Activated naive CD4-positive, alpha-beta T cell treated with anti-CD3 and anti-CD28 coated beads for 36 hours (primary cell): ENCODE results near the gene SHC1. TPM values are rescaled to one million over a fixed set of nuclear protein-coding genes. Genes with fewer than 3 reads are reported as not detected.
A peak's percentile ranks its signal among the peaks of the same experiment; 100 is the strongest.

Experiments used
- CTCF ChIA-PET: fragments of 350-600 bp; sonication (Branson Sonifier 250); formaldehyde crosslinking; loops from one replicate; lab custom pipeline; 2021; ENCODE audit warnings: antibody characterized with exemption; lab: Charles Lee
- DNase-seq: peaks from one replicate; pipeline ENCODE4 v3.0.0-alpha.2; 2020
- H3K27ac Mint-ChIP-seq: one replicate; pipeline ENCODE4 v1.8.0; 2021; ENCODE audit warnings: mild to moderate bottlenecking, mixed read lengths
- H3K27me3 Mint-ChIP-seq: one replicate; pipeline ENCODE4 v1.8.0; 2021; ENCODE audit warnings: low read depth, mixed read lengths
- H3K36me3 Mint-ChIP-seq: one replicate; pipeline ENCODE4 v1.8.0; 2021; ENCODE audit warnings: low read depth, mixed read lengths
- H3K4me1 Mint-ChIP-seq: one replicate; pipeline ENCODE4 v1.8.0; 2021; ENCODE audit warnings: low read depth, mixed read lengths
- H3K4me3 Mint-ChIP-seq: one replicate; pipeline ENCODE4 v1.8.0; 2021; ENCODE audit warnings: mild to moderate bottlenecking, moderate library complexity, mixed read lengths
- H3K9me3 Mint-ChIP-seq: one replicate; pipeline ENCODE4 v1.8.0; 2021; ENCODE audit warnings: mixed read lengths
- intact Hi-C: fragments of 100-400 bp; cut with micrococcal nuclease; formaldehyde crosslinking; loops from one replicate; pipeline ENCODE4 v1.15.1; 2023
- total RNA-seq, 2 experiments: library from RNA; stranded (reverse); gene quantifications; one replicate each; pipeline ENCODE4 v1.2.3, GENCODE V29; 2021

The SHC1 gene
- total RNA-seq, 2 experiments from 2014 or later: 35.5 to 40.8 TPM

DNA sequence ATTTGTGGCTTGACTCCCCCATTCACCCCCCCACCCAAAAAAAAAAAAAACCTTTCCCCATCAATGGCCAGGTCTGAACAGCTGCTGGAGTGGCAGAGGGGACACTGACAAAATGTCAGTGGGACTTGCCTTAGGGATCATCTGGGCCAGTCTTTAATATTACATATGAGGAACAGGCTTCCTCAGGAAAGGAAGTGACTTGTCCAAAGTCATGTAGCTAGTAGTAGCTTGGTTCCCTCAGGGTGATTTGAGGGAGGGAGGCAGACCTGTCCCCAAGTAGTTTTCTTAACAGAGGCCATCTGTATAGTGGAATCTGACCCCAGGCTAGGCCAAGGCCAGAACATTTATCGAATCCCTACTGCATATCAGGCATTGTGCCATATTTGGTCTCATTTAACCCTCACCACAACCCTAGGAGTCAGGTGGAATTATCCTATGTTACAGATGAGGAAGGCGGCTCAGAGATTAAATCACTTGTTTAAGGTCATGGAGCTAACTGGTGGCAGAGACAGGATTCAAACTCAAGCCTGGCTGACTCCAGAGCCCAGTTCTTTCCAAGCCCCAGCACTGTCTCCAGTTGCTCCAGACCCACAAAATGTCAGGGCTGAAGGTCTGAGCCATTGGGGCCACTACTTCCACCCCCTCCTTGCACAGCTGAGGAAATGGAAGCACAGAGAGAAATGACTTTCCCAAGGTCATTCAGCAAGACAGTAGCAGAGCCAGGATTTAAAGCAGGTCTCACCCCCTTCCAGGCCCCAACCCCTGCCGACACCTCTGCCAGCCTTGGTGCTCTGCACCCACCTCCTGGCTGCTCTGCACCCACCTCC lies 42.4 kb upstream of the SHC1 start:
- Mint-ChIP-seq H3K4me1 (peaks cover 66% of the 10 kb centered on the region), H3K9me3 (no peaks in the 10 kb centered on the region), H3K27me3 (no peaks in the 10 kb centered on the region), H3K36me3 (peaks cover 55% of the 10 kb centered on the region), H3K27ac (peak overlapping the region; percentile 89), H3K4me3 (peak overlapping the region; percentile 25)
- DNase-seq: no peak
- intact Hi-C loops: no loop called here
- CTCF ChIA-PET: interaction anchor here (0.6 to 2.7 kb wide), 10 partner anchors 10 to 357 kb away, joined by 3 to 9 read pairs (median 3); partner anchors contain the start of gene PBXIP1

- CTCF ChIA-PET: interaction anchor here (0.8 to 2.7 kb wide), 6 partner anchors 9 to 73 kb away, joined by 3 to 9 read pairs (median 3); partner anchors contain the start of gene PBXIP1
- Mint-ChIP-seq H3K4me3 (peak overlapping the region; percentile 97), H3K9me3 (no peaks in the 10 kb centered on the region), H3K4me1 (peaks cover 68% of the 10 kb centered on the region), H3K36me3 (peaks cover 55% of the 10 kb centered on the region), H3K27me3 (no peaks in the 10 kb centered on the region), H3K27ac (peak overlapping the region; percentile 89)
- DNase-seq: peak; percentile 71
- intact Hi-C loops: no loop called here
Measured at GRCh38 chr1:155012026-155012546, 41.5 kb upstream of the SHC1 start.

- Mint-ChIP-seq H3K36me3 (peaks cover 52% of the 10 kb centered on the region), H3K9me3 (no peaks in the 10 kb centered on the region), H3K27ac (peak overlapping the region; percentile 98), H3K4me1 (peaks cover 73% of the 10 kb centered on the region), H3K27me3 (no peaks in the 10 kb centered on the region), H3K4me3 (peak overlapping the region; percentile 97)
- intact Hi-C loops: no loop called here
- no peak for DNase-seq
- CTCF ChIA-PET: interaction anchor here (0.9 to 2.6 kb wide), 2 partner anchors 8 to 12 kb away, joined by 3 to 13 read pairs; no protein-coding TSS in a partner anchor
Measured at GRCh38 chr1:155011437-155012025, 41.0 kb upstream of the SHC1 start.

DNA sequence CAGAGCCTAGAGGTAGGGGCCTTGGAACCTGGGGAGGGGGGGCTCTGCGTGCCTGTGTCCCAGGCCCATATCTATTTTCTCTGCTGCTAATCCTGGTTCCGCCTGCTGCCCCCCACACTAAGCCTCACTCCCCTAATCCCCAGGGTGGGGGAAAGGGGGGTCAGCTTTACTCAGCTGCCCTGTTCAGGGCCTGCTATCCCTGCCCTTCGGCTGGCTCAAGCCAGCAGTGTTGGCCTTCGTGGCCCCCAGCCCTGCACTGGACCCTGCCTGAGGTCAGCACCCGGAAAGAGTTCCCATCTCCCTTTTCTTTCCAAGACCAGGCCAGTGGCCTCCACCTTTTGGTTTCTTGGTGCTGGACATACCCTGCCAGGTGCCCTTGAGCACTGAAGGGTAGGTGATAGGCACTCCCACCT lies 40.5 kb upstream of the SHC1 start:
- H3K27me3 Mint-ChIP-seq: no peaks in the 10 kb centered on the region
- H3K27ac Mint-ChIP-seq: peak overlapping the region; percentile 98
- no peak for DNase-seq
- H3K36me3 Mint-ChIP-seq: peaks cover 47% of the 10 kb centered on the region
- peak overlapping the region; percentile 97 for H3K4me3 Mint-ChIP-seq
- intact Hi-C loops: no loop called here
- no peaks in the 10 kb centered on the region for H3K9me3 Mint-ChIP-seq
- peaks cover 73% of the 10 kb centered on the region for H3K4me1 Mint-ChIP-seq
- CTCF ChIA-PET: interaction anchor here (0.7 to 2.6 kb wide), 4 partner anchors 9 to 40 kb away, joined by 3 to 13 read pairs (median 4); no protein-coding TSS in a partner anchor

GRCh38 chr1:155010211-155010918 lies 39.8 kb upstream of the SHC1 start:
- Mint-ChIP-seq H3K27ac (peak overlapping the region; percentile 98), H3K9me3 (no peaks in the 10 kb centered on the region), H3K27me3 (no peaks in the 10 kb centered on the region), H3K4me1 (peaks cover 73% of the 10 kb centered on the region), H3K36me3 (peaks cover 40% of the 10 kb centered on the region), H3K4me3 (peak overlapping the region; percentile 97)
- DNase-seq: peak; percentile 63
- intact Hi-C loops: loop anchor here (1.0 kb wide), 1 partner anchor 9 kb away; no protein-coding TSS in a partner anchor
- CTCF ChIA-PET: interaction anchor here (0.7 to 2.6 kb wide), 4 partner anchors 9 to 40 kb away, joined by 3 to 13 read pairs (median 4); no protein-coding TSS in a partner anchor

DNA sequence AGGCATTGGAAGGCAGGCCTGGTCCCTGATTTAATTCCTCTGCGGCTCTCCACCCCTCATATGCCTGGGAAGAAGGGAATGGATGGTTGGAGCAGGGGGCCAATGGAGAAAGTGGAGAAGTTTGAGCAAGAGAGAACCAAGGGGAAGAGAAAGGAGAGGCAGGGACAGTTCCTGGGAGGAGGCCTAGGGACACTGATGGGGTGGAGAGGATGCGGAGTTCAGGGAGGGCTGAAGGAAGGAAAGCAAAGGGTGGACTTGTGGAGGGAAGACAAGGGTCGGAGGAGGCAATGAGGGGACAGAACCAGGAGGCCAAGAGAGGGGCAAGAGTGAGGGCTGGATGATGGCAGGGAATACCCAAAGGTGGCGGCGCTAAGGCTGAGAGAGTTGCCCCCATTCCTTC lies 39.2 kb upstream of the SHC1 start:
- CTCF ChIA-PET: interaction anchor here (1.4 to 2.6 kb wide), 2 partner anchors 10 to 52 kb away, joined by 3 to 13 read pairs; no protein-coding TSS in a partner anchor

DNA sequence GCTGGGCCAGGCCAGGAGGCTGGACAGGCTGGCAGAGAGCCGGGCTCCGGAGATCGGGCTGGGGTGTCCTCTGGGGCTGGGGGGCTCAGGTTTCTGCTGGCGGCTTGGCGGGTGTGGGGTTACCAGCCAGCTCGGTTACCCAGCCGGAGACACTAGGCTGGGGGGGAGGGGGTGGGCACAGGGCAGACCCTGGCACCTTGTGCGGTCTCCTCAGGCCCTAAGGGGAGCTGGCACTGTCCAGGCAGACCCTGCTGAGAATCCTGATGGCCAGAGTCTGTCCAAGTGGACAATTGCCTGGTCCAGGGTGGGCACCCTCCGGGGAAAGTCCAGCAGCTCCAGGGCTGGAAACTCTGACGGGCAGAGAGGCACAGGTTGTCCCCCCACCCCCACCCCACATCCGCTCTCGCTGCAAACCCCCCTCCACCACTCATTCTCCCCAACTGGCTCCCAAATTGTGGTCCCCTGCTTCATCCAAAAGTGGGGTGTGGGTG lies 38.7 kb upstream of the SHC1 start:
- peaks cover 74% of the 10 kb centered on the region for H3K4me1 Mint-ChIP-seq
- H3K36me3 Mint-ChIP-seq: peaks cover 40% of the 10 kb centered on the region
- intact Hi-C loops: loop anchor here (1.0 to 10.0 kb wide), 3 partner anchors 8 to 1044 kb away; partner anchors contain the start of genes AQP10, ATP8B2, CREB3L4 and SLC39A1
- CTCF ChIA-PET: interaction anchor here (1.4 to 2.6 kb wide), 2 partner anchors 10 to 52 kb away, joined by 3 to 13 read pairs; no protein-coding TSS in a partner anchor
- peak overlapping the region; percentile 98 for H3K27ac Mint-ChIP-seq
- H3K4me3 Mint-ChIP-seq: peak overlapping the region; percentile 97
- DNase-seq: peak; percentile 73
- H3K9me3 Mint-ChIP-seq: no peaks in the 10 kb centered on the region
- no peaks in the 10 kb centered on the region for H3K27me3 Mint-ChIP-seq

More for the DNA sequence above, 39.2 kb upstream of the SHC1 start:
- peak overlapping the region; percentile 98 for H3K27ac Mint-ChIP-seq
- no peak for DNase-seq
- no peaks in the 10 kb centered on the region for H3K9me3 Mint-ChIP-seq
- peaks cover 40% of the 10 kb centered on the region for H3K36me3 Mint-ChIP-seq
- peaks cover 72% of the 10 kb centered on the region for H3K4me1 Mint-ChIP-seq
- no peaks in the 10 kb centered on the region for H3K27me3 Mint-ChIP-seq
- intact Hi-C loops: loop anchor here (1.0 to 10.0 kb wide), 4 partner anchors 8 to 1045 kb away; partner anchors contain the start of genes AQP10, ATP8B2, CREB3L4 and SLC39A1
- peak overlapping the region; percentile 97 for H3K4me3 Mint-ChIP-seq

DNA sequence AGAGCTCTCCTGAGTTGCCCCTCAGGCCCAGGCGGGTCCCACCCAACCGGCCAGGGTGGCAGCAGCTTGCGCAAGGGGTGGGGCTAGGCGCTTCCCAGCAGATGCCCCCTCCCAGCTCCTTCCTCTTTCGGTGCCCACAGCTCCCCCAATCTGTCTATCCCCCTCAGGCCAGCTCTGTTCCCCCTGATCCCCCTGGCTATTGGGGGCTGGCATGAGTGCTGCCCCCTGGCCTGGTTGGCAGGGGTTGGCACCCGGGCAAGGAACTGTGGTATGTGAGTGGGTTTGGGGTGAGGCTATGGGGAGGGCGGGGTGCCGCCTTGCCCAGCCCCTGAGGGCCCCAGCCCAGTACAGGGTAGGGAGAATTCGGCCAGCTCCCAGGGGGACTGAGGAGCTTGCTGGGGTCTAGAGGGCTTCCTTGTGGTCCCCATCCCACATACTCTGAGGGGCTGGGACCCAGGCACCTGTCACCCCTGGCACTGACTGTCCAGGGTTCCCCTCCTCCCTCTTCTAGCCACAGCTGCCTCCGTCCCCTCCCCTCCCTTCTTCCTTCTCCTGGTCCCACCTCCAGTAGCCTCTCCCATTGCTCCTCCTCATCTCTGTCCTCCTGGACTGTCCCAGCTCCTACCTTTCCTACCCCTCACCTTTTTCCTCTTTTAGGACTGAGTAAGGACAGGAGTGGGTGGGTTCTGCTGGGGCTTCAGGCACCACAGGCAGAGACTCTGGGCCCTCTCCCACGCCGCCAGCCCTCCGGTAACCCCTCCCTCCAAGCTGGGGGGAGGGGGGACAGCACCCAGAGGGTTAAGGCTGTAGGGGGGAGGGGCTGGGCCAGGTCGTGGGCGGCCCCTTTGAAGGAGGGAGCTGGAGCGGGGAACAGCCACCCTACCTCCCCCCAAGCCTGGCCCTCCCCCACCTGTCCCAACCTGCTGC lies 37.7 kb upstream of the SHC1 start:
- Mint-ChIP-seq H3K27ac (peak overlapping the region; percentile 98), H3K27me3 (no peaks in the 10 kb centered on the region)

DNA sequence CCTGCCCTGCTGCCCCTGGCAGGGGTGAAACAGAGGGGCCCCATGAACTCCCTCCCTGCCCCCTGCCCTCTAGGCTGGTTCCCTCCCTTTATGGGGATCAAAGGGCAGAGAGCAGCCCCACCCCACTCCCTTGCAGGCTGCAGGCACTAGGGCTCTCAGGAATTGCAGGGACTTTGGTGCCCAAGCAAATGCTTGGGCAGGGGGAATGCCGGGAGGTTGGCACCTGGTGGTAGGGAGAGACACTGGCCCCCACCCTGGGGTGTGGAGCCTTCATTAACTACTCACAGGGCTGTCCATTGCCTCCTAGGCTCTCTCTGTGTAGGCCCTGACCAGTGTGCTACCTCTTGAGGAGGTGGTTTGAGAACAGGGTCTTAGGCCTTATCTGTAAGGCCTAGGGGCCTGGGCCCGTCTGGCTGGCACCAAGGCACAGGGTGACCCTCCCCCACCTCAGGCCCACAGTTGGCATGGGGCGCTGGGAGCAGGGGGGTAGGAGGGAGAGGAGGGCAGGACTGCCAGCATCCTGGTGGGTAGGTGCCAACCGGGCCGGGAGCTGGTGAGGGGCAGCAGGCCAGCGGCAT lies 36.8 kb upstream of the SHC1 start:
- intact Hi-C loops: loop anchor here (10.0 kb wide), 2 partner anchors 683 to 1043 kb away; partner anchors contain the start of genes AQP10, ATP8B2, CREB3L4 and SLC39A1
- CTCF ChIA-PET: interaction anchor here (1.1 to 2.8 kb wide), 6 partner anchors 9 to 63 kb away, joined by 3 to 21 read pairs (median 6); no protein-coding TSS in a partner anchor
- peak overlapping the region; percentile 76 for H3K4me3 Mint-ChIP-seq
- peaks cover 60% of the 10 kb centered on the region for H3K4me1 Mint-ChIP-seq
- no peak for DNase-seq
- peak overlapping the region; percentile 100 for H3K27ac Mint-ChIP-seq
- peaks cover 39% of the 10 kb centered on the region for H3K36me3 Mint-ChIP-seq
- H3K27me3 Mint-ChIP-seq: no peaks in the 10 kb centered on the region
- no peaks in the 10 kb centered on the region for H3K9me3 Mint-ChIP-seq

More for the DNA sequence above, 37.7 kb upstream of the SHC1 start:
- DNase-seq: peak; percentile 88
- intact Hi-C loops: loop anchor here (10.0 kb wide), 2 partner anchors 683 to 1043 kb away; partner anchors contain the start of genes AQP10, ATP8B2, CREB3L4 and SLC39A1
- no peaks in the 10 kb centered on the region for H3K9me3 Mint-ChIP-seq
- H3K4me3 Mint-ChIP-seq: peak overlapping the region; percentile 97
- H3K36me3 Mint-ChIP-seq: peaks cover 42% of the 10 kb centered on the region
- peaks cover 69% of the 10 kb centered on the region for H3K4me1 Mint-ChIP-seq
- CTCF ChIA-PET: interaction anchor here (1.0 to 2.8 kb wide), 7 partner anchors 8 to 64 kb away, joined by 3 to 21 read pairs (median 4); partner anchors contain the start of gene ADAM15

GRCh38 chr1:155006601-155007101 lies 36.1 kb upstream of the SHC1 start:
- peaks cover 55% of the 10 kb centered on the region for H3K4me1 Mint-ChIP-seq
- peaks cover 36% of the 10 kb centered on the region for H3K36me3 Mint-ChIP-seq
- no peaks in the 10 kb centered on the region for H3K9me3 Mint-ChIP-seq
- H3K4me3 Mint-ChIP-seq: peak overlapping the region; percentile 76
- DNase-seq: peak; percentile 75
- CTCF ChIA-PET: interaction anchor here (0.6 to 2.8 kb wide), 3 partner anchors 9 to 11 kb away, joined by 3 to 21 read pairs (median 17); no protein-coding TSS in a partner anchor
- H3K27me3 Mint-ChIP-seq: no peaks in the 10 kb centered on the region
- intact Hi-C loops: loop anchor here (10.0 kb wide), 2 partner anchors 682 to 1042 kb away; partner anchors contain the start of genes AQP10, ATP8B2, CREB3L4 and SLC39A1
- H3K27ac Mint-ChIP-seq: peak overlapping the region; percentile 100
